ENCODE measurements around the gene CELA2A.
"Not testable (repeated sequence)": the region's sequence is repeated elsewhere in the genome, so short reads cannot be mapped to it uniquely, and the experiment has no call there.

The CELA2A gene

GRCh38 chr1:15425521-15425920 lies 31.0 kb upstream of the CELA2A start:
- no peak for DNase-seq

- no peak for DNase-seq
Observed at GRCh38 chr1:15425958-15426357, 30.6 kb upstream of the CELA2A start.

- no peak for DNase-seq
Observed at GRCh38 chr1:15426492-15427279, 29.8 kb upstream of the CELA2A start.

GRCh38 chr1:15427280-15427666 lies 29.3 kb upstream of the CELA2A start:
- no peak for DNase-seq

GRCh38 chr1:15428252-15428651 lies 28.3 kb upstream of the CELA2A start:
- not testable (repeated sequence) for DNase-seq

- no peak for DNase-seq
Observed at GRCh38 chr1:15428815-15429435, 27.6 kb upstream of the CELA2A start.

- no peak for DNase-seq
Observed at GRCh38 chr1:15429701-15430149, 26.8 kb upstream of the CELA2A start.

- no peak for DNase-seq
Observed at GRCh38 chr1:15430787-15431570, 25.6 kb upstream of the CELA2A start.

- no peak for DNase-seq
Observed at GRCh38 chr1:15431571-15431948, 25.0 kb upstream of the CELA2A start.

GRCh38 chr1:15432324-15432723 lies 24.2 kb upstream of the CELA2A start:
- no peak for DNase-seq

GRCh38 chr1:15433471-15433870 lies 23.1 kb upstream of the CELA2A start:
- no peak for DNase-seq

GRCh38 chr1:15434739-15435138 lies 21.8 kb upstream of the CELA2A start:
- DNase-seq: not testable (repeated sequence)

- DNase-seq: no peak
Observed at GRCh38 chr1:15435239-15436077, 21.1 kb upstream of the CELA2A start.

GRCh38 chr1:15436881-15437442 lies 19.6 kb upstream of the CELA2A start:
- no peak for DNase-seq

- no peak for DNase-seq
Observed at GRCh38 chr1:15439325-15439724, 17.2 kb upstream of the CELA2A start.

- DNase-seq: no peak
Observed at GRCh38 chr1:15440357-15440756, 16.2 kb upstream of the CELA2A start.

GRCh38 chr1:15441247-15441646 lies 15.3 kb upstream of the CELA2A start:
- DNase-seq: no peak

GRCh38 chr1:15442119-15442518 lies 14.4 kb upstream of the CELA2A start:
- DNase-seq: no peak

- DNase-seq: no peak
Observed at GRCh38 chr1:15442759-15443158, 13.8 kb upstream of the CELA2A start.

- DNase-seq: no peak
Observed at GRCh38 chr1:15443281-15443680, 13.3 kb upstream of the CELA2A start.

GRCh38 chr1:15444468-15445389 lies 11.8 kb upstream of the CELA2A start:
- DNase-seq: no peak

Measured in 8988T (cell line).